BE2C (cell line): ENCODE results near the gene BMPR2.
"Not testable (repeated sequence)": the region's sequence is repeated elsewhere in the genome, so short reads cannot be mapped to it uniquely, and the experiment has no call there.

Experiments
- DNase-seq: peaks from one replicate; pipeline ENCODE4 v3.0.0-alpha.2; 2020
- H3K27me3 ChIP-seq: fragments of 250-450 bp; sonication (Bioruptor Pico); 2 replicates; pipeline ENCODE4 v1.5.1; 2020; ENCODE audit warnings: mild to moderate bottlenecking
- H3K36me3 ChIP-seq: fragments of 250-450 bp; sonication (Bioruptor Pico); 2 replicates; pipeline ENCODE4 v1.5.1; 2020; ENCODE audit warnings: mild to moderate bottlenecking
- H3K4me1 ChIP-seq: fragments of 250-450 bp; sonication (Bioruptor Pico); 2 replicates; pipeline ENCODE4 v1.5.1; 2020
- H3K4me3 ChIP-seq: 2 replicates; pipeline ENCODE4 v1.5.1; 2011; ENCODE audit warnings: low read depth, low read length
- H3K9me3 ChIP-seq: fragments of 250-450 bp; sonication (Bioruptor Pico); 2 replicates; pipeline ENCODE4 v1.5.1; 2020
- TF ChIP-seq, protein P1 (sequence below): IDR thresholded peaks from 2 replicates; pipeline ENCODE4 v1.5.1; 2012; ENCODE audit warnings: mild to moderate bottlenecking, low read depth, low read length

BMPR2 gene

DNA sequence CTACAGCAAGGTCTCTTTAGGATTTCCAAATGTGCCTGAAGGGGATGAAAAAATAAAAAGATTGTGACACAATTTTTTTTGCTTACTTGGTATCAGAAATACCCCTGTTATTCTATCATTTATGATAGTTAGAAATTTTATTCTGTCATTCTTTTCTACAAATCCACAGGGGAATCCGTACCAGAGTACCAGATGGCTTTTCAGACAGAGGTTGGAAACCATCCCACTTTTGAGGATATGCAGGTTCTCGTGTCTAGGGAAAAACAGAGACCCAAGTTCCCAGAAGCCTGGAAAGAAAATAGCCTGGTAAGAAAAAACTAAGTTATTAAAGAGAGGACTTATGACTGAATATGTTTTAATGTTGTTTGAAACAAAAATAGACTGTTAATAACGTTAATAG, 166.0 kb downstream of the BMPR2 start:
- peaks cover 10% of the 10 kb centered on the region for H3K36me3 ChIP-seq
- H3K9me3 ChIP-seq, result no peaks in the 10 kb centered on the region
- H3K4me3 ChIP-seq, result no peak overlapping the region
- H3K27me3 ChIP-seq, result no peaks in the 10 kb centered on the region
- peaks cover 3% of the 10 kb centered on the region; the same call in 1 of the 2 replicates for H3K4me1 ChIP-seq
- DNase-seq, result peak; percentile 38
- TF ChIP-seq, protein P1, sequence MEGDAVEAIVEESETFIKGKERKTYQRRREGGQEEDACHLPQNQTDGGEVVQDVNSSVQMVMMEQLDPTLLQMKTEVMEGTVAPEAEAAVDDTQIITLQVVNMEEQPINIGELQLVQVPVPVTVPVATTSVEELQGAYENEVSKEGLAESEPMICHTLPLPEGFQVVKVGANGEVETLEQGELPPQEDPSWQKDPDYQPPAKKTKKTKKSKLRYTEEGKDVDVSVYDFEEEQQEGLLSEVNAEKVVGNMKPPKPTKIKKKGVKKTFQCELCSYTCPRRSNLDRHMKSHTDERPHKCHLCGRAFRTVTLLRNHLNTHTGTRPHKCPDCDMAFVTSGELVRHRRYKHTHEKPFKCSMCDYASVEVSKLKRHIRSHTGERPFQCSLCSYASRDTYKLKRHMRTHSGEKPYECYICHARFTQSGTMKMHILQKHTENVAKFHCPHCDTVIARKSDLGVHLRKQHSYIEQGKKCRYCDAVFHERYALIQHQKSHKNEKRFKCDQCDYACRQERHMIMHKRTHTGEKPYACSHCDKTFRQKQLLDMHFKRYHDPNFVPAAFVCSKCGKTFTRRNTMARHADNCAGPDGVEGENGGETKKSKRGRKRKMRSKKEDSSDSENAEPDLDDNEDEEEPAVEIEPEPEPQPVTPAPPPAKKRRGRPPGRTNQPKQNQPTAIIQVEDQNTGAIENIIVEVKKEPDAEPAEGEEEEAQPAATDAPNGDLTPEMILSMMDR, result no peak

DNA sequence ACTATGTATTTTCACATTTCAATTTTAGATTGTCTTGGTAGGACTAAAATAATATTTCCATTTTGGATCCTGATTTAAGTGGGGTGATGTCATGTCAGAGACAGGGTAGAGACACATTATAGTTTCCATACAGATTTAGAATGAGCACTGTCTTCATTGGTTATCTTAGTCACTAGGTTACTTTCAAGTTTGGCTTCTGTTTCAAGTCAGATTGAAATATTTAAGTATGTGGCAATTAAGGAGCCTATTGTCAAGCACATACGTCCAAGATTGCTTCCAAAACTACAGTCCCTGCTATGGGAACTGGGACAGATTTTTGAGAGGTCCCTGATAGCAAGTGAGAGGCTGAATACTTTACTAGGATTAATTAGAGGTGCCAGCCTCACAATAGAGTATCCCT, 169.4 kb downstream of the BMPR2 start:
- DNase-seq, result no peak
- Histone ChIP-seq H3K4me1 (peaks cover 3% of the 10 kb centered on the region; the same call in 1 of the 2 replicates), H3K27me3 (no peaks in the 10 kb centered on the region), H3K36me3 (peaks cover 10% of the 10 kb centered on the region), H3K4me3 (no peak overlapping the region), H3K9me3 (no peaks in the 10 kb centered on the region)
- TF ChIP-seq, protein P1, result no peak

DNA sequence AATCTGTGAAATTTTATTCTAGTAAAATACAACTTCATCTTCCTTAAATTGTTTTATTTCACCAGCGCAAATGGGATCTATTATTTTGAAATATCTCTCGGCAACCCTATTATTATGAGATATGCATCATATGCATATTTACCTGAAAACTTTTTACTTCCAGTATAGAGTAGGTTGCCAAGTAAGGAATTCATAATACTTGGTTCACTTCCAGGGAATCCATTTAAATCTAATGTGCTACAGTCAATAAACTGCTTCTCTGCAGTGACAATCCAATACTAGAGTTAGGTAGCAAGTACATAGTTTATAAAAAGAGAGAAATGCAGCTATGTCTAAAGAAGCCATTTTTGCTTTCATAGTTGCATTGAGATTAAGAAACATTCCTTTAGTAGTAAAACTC, 169.8 kb downstream of the BMPR2 start:
- Histone ChIP-seq H3K4me1 (peaks cover 3% of the 10 kb centered on the region; the same call in 1 of the 2 replicates), H3K36me3 (peaks cover 10% of the 10 kb centered on the region), H3K27me3 (no peaks in the 10 kb centered on the region), H3K4me3 (no peak overlapping the region), H3K9me3 (no peaks in the 10 kb centered on the region)
- no peak for DNase-seq
- TF ChIP-seq, protein P1, result no peak

DNA sequence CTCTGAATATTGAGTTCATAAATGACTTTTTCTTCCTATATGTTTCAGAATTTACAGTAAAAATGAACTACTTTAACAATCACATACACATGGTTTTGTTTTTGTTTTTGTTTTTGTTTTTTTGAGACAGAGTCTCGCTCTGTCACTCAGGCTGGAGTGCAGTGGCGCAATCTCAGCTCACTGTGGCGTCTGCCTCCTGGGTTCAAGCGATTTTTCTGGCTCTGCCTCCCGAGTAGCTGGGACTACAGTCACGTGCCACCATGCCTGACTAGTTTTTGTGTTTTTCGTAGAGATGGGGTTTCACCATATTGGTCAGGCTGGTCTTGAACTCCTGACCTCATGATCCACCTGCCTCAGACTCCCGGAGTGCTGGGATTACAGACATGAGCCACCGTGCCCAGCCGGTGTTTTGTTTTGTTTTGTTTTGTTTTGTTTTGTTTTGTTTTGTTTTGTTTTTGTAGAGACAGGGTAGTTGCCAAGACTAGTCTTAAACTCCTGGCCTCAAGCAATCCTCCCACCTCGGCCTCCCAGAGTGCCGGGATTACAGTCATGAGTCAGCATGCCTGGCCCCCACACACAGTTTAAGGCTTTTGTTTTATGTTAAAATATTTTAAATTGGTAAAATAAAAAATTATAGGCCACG, 170.5 kb downstream of the BMPR2 start:
- not testable (repeated sequence) for DNase-seq, H3K27me3 ChIP-seq, H3K36me3 ChIP-seq, H3K4me3 ChIP-seq, H3K4me1 ChIP-seq, H3K9me3 ChIP-seq

DNA sequence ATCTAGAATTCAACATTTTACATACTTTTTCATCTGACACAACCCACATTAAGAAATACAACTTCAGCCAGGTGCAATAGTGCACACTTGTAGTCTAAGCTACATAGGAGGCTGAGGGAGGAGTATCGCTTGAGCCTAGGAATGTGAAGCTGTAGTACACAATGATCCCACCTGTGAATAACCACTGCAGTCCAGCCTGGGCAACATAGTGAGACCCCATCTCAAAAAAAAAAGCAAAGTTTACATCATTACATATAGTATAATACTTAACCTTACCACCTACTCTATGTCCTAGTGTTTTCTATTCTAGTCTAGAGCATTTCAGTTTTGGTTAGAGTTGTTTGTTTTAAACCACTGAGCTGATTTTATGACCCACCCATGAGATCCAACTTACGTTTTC, 172.1 kb downstream of the BMPR2 start:
- peaks cover 8% of the 10 kb centered on the region for H3K36me3 ChIP-seq
- no peaks in the 10 kb centered on the region for H3K27me3 ChIP-seq
- no peaks in the 10 kb centered on the region for H3K4me1 ChIP-seq
- DNase-seq, result no peak
- TF ChIP-seq, protein P1, result no peak
- H3K9me3 ChIP-seq, result no peaks in the 10 kb centered on the region
- no peak overlapping the region for H3K4me3 ChIP-seq

- H3K4me3 ChIP-seq, H3K4me1 ChIP-seq, H3K9me3 ChIP-seq, H3K27me3 ChIP-seq, DNase-seq: not testable (repeated sequence)
- peaks cover 21% of the 10 kb centered on the region for H3K36me3 ChIP-seq
Measured at GRCh38 chr2:202551000-202551399, 174.9 kb downstream of the BMPR2 start.

DNA sequence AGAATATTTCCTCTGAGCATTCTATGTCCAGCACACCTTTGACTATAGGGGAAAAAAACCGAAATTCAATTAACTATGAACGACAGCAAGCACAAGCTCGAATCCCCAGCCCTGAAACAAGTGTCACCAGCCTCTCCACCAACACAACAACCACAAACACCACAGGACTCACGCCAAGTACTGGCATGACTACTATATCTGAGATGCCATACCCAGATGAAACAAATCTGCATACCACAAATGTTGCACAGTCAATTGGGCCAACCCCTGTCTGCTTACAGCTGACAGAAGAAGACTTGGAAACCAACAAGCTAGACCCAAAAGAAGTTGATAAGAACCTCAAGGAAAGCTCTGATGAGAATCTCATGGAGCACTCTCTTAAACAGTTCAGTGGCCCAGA, 179.2 kb downstream of the BMPR2 start:
- no peak for DNase-seq
- H3K36me3 ChIP-seq, result peaks cover 38% of the 10 kb centered on the region
- H3K9me3 ChIP-seq, result no peaks in the 10 kb centered on the region
- TF ChIP-seq, protein P1, result no peak
- no peak overlapping the region for H3K4me3 ChIP-seq
- H3K4me1 ChIP-seq, result no peaks in the 10 kb centered on the region
- no peaks in the 10 kb centered on the region for H3K27me3 ChIP-seq
